T-helper 2 cell treated with Interferon-gamma antibody and Interleukin-4, amounts not matched to agents 100 ng/mL and 5 ng/mL, for 36 hours (primary cell): ENCODE results near the gene CAPN15. TPM values are rescaled to one million over a fixed set of nuclear protein-coding genes. Genes with fewer than 3 reads are reported as not detected.
"Not testable (repeated sequence)": the region's sequence is repeated elsewhere in the genome, so short reads cannot be mapped to it uniquely, and the experiment has no call there.

ENCODE experiments used
- intact Hi-C: fragments of 100-400 bp; cut with micrococcal nuclease; formaldehyde crosslinking; loops from one replicate; pipeline ENCODE4 v1.15.1; 2023
- total RNA-seq: library from RNA; stranded (reverse); gene quantifications from 2 replicates; pipeline ENCODE4 v1.2.3, GENCODE V29; 2022

Gene CAPN15
- 87.2 and 89.0 TPM in 2 replicates for total RNA-seq

- intact Hi-C loops = loop anchor here (1.0 to 5.0 kb wide), 4 partner anchors 40 to 126 kb away; partner anchors contain the start of genes DECR2, METTL26, NHLRC4 and PIGQ
Measured at GRCh38 chr16:527015-527903, at the start of gene CAPN15. TSS of gene CAPN15 (plus strand) at chr16:527712. CDS start at chr16:546839, 19,127 bp downstream.

GRCh38 chr16:478287-478686 is 49.2 kb upstream of the CAPN15 start:
- intact Hi-C loops = not testable (repeated sequence)

- intact Hi-C loops = no loop called here
Measured at GRCh38 chr16:482468-483185, 44.9 kb upstream of the CAPN15 start.

GRCh38 chr16:483341-484075 is 44.0 kb upstream of the CAPN15 start:
- intact Hi-C loops = no loop called here

GRCh38 chr16:489606-490005 is 37.9 kb upstream of the CAPN15 start:
- intact Hi-C loops = no loop called here

- intact Hi-C loops = no loop called here
Measured at GRCh38 chr16:490768-491167, 36.7 kb upstream of the CAPN15 start.

GRCh38 chr16:491220-491919 is 36.1 kb upstream of the CAPN15 start:
- intact Hi-C loops = no loop called here

GRCh38 chr16:492211-492875 is 35.2 kb upstream of the CAPN15 start:
- intact Hi-C loops = no loop called here

- intact Hi-C loops = not testable (repeated sequence)
Measured at GRCh38 chr16:494676-495075, 32.8 kb upstream of the CAPN15 start.

- intact Hi-C loops = no loop called here
Measured at GRCh38 chr16:495127-495748, 32.3 kb upstream of the CAPN15 start.

- intact Hi-C loops = no loop called here
Measured at GRCh38 chr16:496097-496886, 31.2 kb upstream of the CAPN15 start.

GRCh38 chr16:497258-497657 is 30.3 kb upstream of the CAPN15 start:
- intact Hi-C loops = no loop called here

- intact Hi-C loops = no loop called here
Measured at GRCh38 chr16:499924-500323, 27.6 kb upstream of the CAPN15 start.

- intact Hi-C loops = no loop called here
Measured at GRCh38 chr16:500709-501108, 26.8 kb upstream of the CAPN15 start.

GRCh38 chr16:502179-502943 is 25.2 kb upstream of the CAPN15 start:
- intact Hi-C loops = no loop called here

- intact Hi-C loops = no loop called here
Measured at GRCh38 chr16:503150-504071, 24.1 kb upstream of the CAPN15 start.

- intact Hi-C loops = no loop called here
Measured at GRCh38 chr16:505479-506245, 21.9 kb upstream of the CAPN15 start.
